GOT3 (cell line): Measurements from ENCODE around the gene FUZ.

Experiments
- DNase-seq: peaks from one replicate; lab custom pipeline; 2025; ENCODE audit warnings: mixed read lengths; lab: John Stamatoyannopoulos, UW

The FUZ gene

GRCh38 chr19:49812997-49813861, at the start of gene FUZ:
Gene FUZ (minus strand): TSS chr19:49813292. CDS start chr19:49813106, 186 bp downstream.
- peak; percentile 82 for DNase-seq

GRCh38 chr19:49862391-49863253, 49.5 kb upstream of the FUZ start:
- DNase-seq: no peak

GRCh38 chr19:49861541-49862378, 48.7 kb upstream of the FUZ start:
- no peak for DNase-seq

GRCh38 chr19:49861107-49861506, 48.0 kb upstream of the FUZ start:
- no peak for DNase-seq

- no peak for DNase-seq
These were observed 47.4 kb upstream of the FUZ start for GRCh38 chr19:49860336-49861102.

- DNase-seq: no peak
These were observed 46.7 kb upstream of the FUZ start for GRCh38 chr19:49859682-49860335.

GRCh38 chr19:49858088-49858985, 45.2 kb upstream of the FUZ start:
- DNase-seq: no peak

GRCh38 chr19:49857838-49858087, 44.7 kb upstream of the FUZ start:
- DNase-seq: no peak

- no peak for DNase-seq
These were observed 44.2 kb upstream of the FUZ start for GRCh38 chr19:49857061-49857837.

- no peak for DNase-seq
These were observed 43.5 kb upstream of the FUZ start for GRCh38 chr19:49856574-49857021.

GRCh38 chr19:49855676-49856573, 42.8 kb upstream of the FUZ start:
- DNase-seq: no peak

GRCh38 chr19:49855277-49855675, 42.2 kb upstream of the FUZ start:
- no peak for DNase-seq

- DNase-seq: no peak
These were observed 41.5 kb upstream of the FUZ start for GRCh38 chr19:49854378-49855263.

GRCh38 chr19:49853852-49854377, 40.8 kb upstream of the FUZ start:
- DNase-seq: no peak

- DNase-seq: no peak
These were observed 39.6 kb upstream of the FUZ start for GRCh38 chr19:49852631-49853126.

GRCh38 chr19:49851456-49852259, 38.6 kb upstream of the FUZ start:
- DNase-seq: no peak
